HepG2 (cell line): ENCODE data around the gene SKI. TPM values are rescaled to one million over a fixed set of nuclear protein-coding genes. Genes with fewer than 3 reads are reported as not detected.

Experiments
- DPF2 ChIP-seq: sonication (generic); formaldehyde crosslinking; IDR thresholded peaks from 2 replicates; pipeline ENCODE4 v1.4.0; 2020; ENCODE audit warnings: mild to moderate bottlenecking, low read depth, missing genetic modification reagents, borderline replicate concordance
- FOXK2 ChIP-seq: fragments of 450-650 bp; IDR thresholded peaks from 2 replicates; pipeline ENCODE4 v1.6.1; 2016
- GZF1 ChIP-seq: sonication (generic); formaldehyde crosslinking; IDR thresholded peaks from 2 replicates; pipeline ENCODE4 v1.5.1; 2020; ENCODE audit warnings: mild to moderate bottlenecking, missing genetic modification reagents
- MAFF ChIP-seq: IDR thresholded peaks from 2 replicates; pipeline ENCODE4 v1.6.1; 2011; ENCODE audit warnings: low read depth, low read length, improper control_type of control experiment
- MLX ChIP-seq: IDR thresholded peaks from 2 replicates; pipeline ENCODE4 v1.6.1; 2016
- MXD1 ChIP-seq: sonication (generic); formaldehyde crosslinking; IDR thresholded peaks from 2 replicates; pipeline ENCODE4 v1.4.0; 2020; ENCODE audit warnings: mild to moderate bottlenecking, missing genetic modification reagents
- NCOR1 ChIP-seq: fragments of 200-600 bp; sonication (generic); IDR thresholded peaks from 2 replicates; pipeline ENCODE4 v1.7.0; 2017; ENCODE audit warnings: antibody characterized with exemption, low read length, borderline replicate concordance
- NFRKB ChIP-seq: fragments of 450-650 bp; IDR thresholded peaks from 2 replicates; pipeline ENCODE4 v1.6.1; 2017
- PLSCR1 ChIP-seq: sonication (generic); formaldehyde crosslinking; IDR thresholded peaks from 2 replicates; pipeline ENCODE4 v1.5.0; 2020; ENCODE audit warnings: missing genetic modification reagents, mild to moderate bottlenecking, borderline replicate concordance
- SALL2 ChIP-seq: sonication (generic); formaldehyde crosslinking; IDR thresholded peaks from 2 replicates; pipeline ENCODE4 v1.8.1; 2023; ENCODE audit warnings: mild to moderate bottlenecking, missing genetic modification reagents, inconsistent platforms
- TBX2 ChIP-seq: sonication (generic); formaldehyde crosslinking; IDR thresholded peaks from 2 replicates; pipeline ENCODE4 v1.5.0; 2020; ENCODE audit warnings: missing genetic modification reagents, mild to moderate bottlenecking, borderline replicate concordance
- TEAD2 ChIP-seq: sonication (generic); formaldehyde crosslinking; IDR thresholded peaks from 2 replicates; pipeline ENCODE4 v1.9.0; 2021; ENCODE audit warnings: missing genetic modification reagents
- THYN1 ChIP-seq: sonication (generic); formaldehyde crosslinking; IDR thresholded peaks from 2 replicates; pipeline ENCODE4 v1.8.1; 2023; ENCODE audit warnings: low read depth, mild to moderate bottlenecking, moderate library complexity, missing genetic modification reagents, borderline replicate concordance
- U2AF2 ChIP-seq: fragments of 200-400 bp; formaldehyde crosslinking; IDR thresholded peaks from 2 replicates; pipeline ENCODE4 v1.6.1; 2017; ENCODE audit warnings: low read depth, mild to moderate bottlenecking, low read length
- ZKSCAN8 ChIP-seq: IDR thresholded peaks from 2 replicates; pipeline ENCODE4 v1.6.1; 2016; ENCODE audit warnings: borderline replicate concordance, missing genetic modification reagents, missing compliant biosample characterization
- ZNF337 ChIP-seq: sonication (generic); formaldehyde crosslinking; IDR thresholded peaks from 2 replicates; pipeline ENCODE4 v1.5.1; 2020; ENCODE audit warnings: missing genetic modification reagents, low read depth, mild to moderate bottlenecking, borderline replicate concordance
- ZNF703 ChIP-seq: sonication (generic); formaldehyde crosslinking; IDR thresholded peaks from 2 replicates; pipeline ENCODE4 v1.5.1; 2020; ENCODE audit warnings: missing genetic modification reagents, mild to moderate bottlenecking, moderate library complexity, borderline replicate concordance
- ZSCAN31 ChIP-seq: sonication (generic); formaldehyde crosslinking; IDR thresholded peaks from 2 replicates; pipeline ENCODE4 v1.5.0; 2020; ENCODE audit warnings: low read depth, mild to moderate bottlenecking, missing genetic modification reagents
- polyA plus RNA-seq, 8 experiments: library from polyadenylated mRNA; depleted of rRNA in 3 of 8; stranded (reverse) in 7 of 8; unstranded in 1 of 8; fragments of >200 nt; fragmentation: Illumina TruSeq in 4 of 8; extraction: Trizol in 4 of 8; gene quantifications; 2 replicates each; pipeline versions ENCODE4 v1.2.1 to v1.2.3, GENCODE V29; 2011 to 2016; ENCODE audit warnings: low read depth in 4 of 8, missing spikeins in 1 of 8, mixed read lengths in 1 of 8; ENCODE audit not compliant: insufficient read depth in 1 of 8
- total RNA-seq, 5 experiments: library from RNA; depleted of rRNA; stranded (reverse); fragments of >200 nt; fragmentation: Illumina TruSeq; extraction: Trizol; gene quantifications; 2 replicates each; pipeline ENCODE4 v1.2.3, GENCODE V29; 2016; ENCODE audit warnings: low read depth in 1 of 5
- TF ChIP-seq, protein P1 (sequence below): sonication (generic); formaldehyde crosslinking; IDR thresholded peaks from 2 replicates; pipeline ENCODE4 v1.4.0; 2020; ENCODE audit warnings: missing genetic modification reagents
- TF ChIP-seq, protein P2 (sequence below): sonication (generic); formaldehyde crosslinking; conservative IDR thresholded peaks from 2 replicates; pipeline ENCODE4 v1.4.0; 2020; ENCODE audit warnings: missing genetic modification reagents
- TF ChIP-seq, protein P3 (sequence below): sonication (generic); formaldehyde crosslinking; IDR thresholded peaks from 2 replicates; pipeline ENCODE4 v1.4.0; 2020; ENCODE audit warnings: missing genetic modification reagents, mild to moderate bottlenecking, borderline replicate concordance

SKI gene
- total and polyA plus RNA-seq, 2 of the 13 experiments (the other 11 are each of a cell fraction or from before 2014, with no cell fraction given): 4.7 to 6.9 TPM

DNA sequence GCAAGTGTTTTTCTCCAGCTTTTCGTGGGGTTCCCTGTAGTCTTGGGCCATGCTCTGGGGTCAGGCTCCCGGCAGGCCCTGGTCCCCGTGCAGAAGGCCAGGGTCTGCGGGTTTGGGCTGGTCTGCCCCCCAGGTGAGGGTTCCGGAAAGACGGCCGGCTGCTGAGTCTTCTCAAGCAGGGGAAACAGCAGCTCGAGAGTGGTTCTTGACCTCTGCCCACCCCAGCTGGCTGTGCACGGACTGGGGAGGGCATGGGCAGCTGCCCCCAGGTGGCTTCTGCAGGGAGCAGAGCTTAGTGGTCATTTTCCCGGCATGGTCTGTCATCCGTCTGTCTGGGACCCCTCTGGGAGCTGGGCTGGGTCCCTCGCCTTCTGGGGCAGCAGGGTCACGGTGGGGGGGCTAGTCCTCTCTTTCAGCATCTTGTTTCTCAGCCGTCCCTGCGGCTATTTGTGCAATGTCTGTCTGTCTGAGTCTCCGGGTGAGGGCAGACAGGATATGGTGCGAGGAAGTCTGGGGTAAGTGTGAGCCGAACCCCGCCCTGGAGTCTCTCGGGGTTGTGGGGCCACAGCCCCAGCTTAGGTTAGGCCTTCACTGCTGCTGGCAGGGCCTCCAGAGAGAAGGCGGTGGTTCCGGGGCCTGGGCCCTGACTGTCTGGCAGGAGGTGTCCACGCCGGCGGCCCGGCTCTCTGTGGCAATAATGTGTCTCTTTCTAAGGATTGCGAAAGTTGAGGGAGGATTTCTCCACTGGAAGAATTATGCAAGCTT, 6.1 kb downstream of the SKI start (continued):
- TF ChIP-seq PLSCR1 (no peak), MLX (CRISPR knock-in tag) (peak; percentile 62; the same call in 1 of the 2 replicates), FOXK2 (no peak), GZF1 (CRISPR knock-in tag) (no peak), NCOR1 (peak; percentile 96), ZNF337 (CRISPR knock-in tag) (no peak), SALL2 (CRISPR knock-in tag) (no peak), U2AF2 (no peak), TBX2 (peak; percentile 88), NFRKB (no peak), ZSCAN31 (CRISPR knock-in tag) (peak; percentile 47; the same call in 1 of the 2 replicates), ZNF703 (CRISPR knock-in tag) (no peak), THYN1 (CRISPR knock-in tag) (no peak), MAFF (no peak), MXD1 (CRISPR knock-in tag) (peak; percentile 74; the same call in 1 of the 2 replicates), DPF2 (CRISPR knock-in tag) (peak; percentile 86), ZKSCAN8 (CRISPR knock-in tag) (peak; percentile 63; the same call in 1 of the 2 replicates), TEAD2 (CRISPR knock-in tag) (no peak)
- TF ChIP-seq, protein P1, sequence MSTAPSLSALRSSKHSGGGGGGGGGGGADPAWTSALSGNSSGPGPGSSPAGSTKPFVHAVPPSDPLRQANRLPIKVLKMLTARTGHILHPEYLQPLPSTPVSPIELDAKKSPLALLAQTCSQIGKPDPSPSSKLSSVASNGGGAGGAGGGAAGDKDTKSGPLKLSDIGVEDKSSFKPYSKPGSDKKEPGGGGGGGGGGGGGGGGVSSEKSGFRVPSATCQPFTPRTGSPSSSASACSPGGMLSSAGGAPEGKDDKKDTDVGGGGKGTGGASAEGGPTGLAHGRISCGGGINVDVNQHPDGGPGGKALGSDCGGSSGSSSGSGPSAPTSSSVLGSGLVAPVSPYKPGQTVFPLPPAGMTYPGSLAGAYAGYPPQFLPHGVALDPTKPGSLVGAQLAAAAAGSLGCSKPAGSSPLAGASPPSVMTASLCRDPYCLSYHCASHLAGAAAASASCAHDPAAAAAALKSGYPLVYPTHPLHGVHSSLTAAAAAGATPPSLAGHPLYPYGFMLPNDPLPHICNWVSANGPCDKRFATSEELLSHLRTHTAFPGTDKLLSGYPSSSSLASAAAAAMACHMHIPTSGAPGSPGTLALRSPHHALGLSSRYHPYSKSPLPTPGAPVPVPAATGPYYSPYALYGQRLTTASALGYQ: peak; percentile 41; the same call in 1 of the 2 replicates
- TF ChIP-seq, protein P2, sequence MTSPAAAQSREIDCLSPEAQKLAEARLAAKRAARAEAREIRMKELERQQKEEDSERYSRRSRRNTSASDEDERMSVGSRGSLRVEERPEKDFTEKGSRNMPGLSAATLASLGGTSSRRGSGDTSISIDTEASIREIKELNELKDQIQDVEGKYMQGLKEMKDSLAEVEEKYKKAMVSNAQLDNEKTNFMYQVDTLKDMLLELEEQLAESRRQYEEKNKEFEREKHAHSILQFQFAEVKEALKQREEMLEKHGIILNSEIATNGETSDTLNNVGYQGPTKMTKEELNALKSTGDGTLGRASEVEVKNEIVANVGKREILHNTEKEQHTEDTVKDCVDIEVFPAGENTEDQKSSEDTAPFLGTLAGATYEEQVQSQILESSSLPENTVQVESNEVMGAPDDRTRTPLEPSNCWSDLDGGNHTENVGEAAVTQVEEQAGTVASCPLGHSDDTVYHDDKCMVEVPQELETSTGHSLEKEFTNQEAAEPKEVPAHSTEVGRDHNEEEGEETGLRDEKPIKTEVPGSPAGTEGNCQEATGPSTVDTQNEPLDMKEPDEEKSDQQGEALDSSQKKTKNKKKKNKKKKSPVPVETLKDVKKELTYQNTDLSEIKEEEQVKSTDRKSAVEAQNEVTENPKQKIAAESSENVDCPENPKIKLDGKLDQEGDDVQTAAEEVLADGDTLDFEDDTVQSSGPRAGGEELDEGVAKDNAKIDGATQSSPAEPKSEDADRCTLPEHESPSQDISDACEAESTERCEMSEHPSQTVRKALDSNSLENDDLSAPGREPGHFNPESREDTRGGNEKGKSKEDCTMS (CRISPR knock-in tag): no peak
- TF ChIP-seq, protein P3, sequence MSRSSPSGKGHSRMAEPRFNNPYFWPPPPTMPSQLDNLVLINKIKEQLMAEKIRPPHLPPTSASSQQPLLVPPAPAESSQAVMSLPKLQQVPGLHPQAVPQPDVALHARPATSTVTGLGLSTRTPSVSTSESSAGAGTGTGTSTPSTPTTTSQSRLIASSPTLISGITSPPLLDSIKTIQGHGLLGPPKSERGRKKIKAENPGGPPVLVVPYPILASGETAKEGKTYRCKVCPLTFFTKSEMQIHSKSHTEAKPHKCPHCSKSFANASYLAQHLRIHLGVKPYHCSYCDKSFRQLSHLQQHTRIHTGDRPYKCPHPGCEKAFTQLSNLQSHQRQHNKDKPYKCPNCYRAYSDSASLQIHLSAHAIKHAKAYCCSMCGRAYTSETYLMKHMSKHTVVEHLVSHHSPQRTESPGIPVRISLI (CRISPR knock-in tag): no peak; the same call in 1 of the 2 replicates
